T-cell (primary cell): ENCODE data around the gene B3GNT9. TPM values are rescaled to one million over a fixed set of nuclear protein-coding genes. Genes with fewer than 3 reads are reported as not detected.

Experiments used
- ATAC-seq, 4 experiments: fragments of 200-7000 bp in 3 of 4; fragments of 150-1000 bp in 1 of 4; cut with Tn5 transposase; replicated peaks in 1 of 4; 1 replicate in 3 of 4; 2 replicates in 1 of 4; pipeline ENCODE4 v1.10.0; 2021; ENCODE audit warnings: moderate library complexity in 3 of 4, mild to moderate bottlenecking in 2 of 4, moderate number of reproducible peaks in 1 of 4
- CTCF ChIA-PET, 2 donors: fragments of 300-600 bp; sonication (Branson Sonifier 250); formaldehyde crosslinking; loops; one replicate each; lab custom pipeline; 2022; ENCODE audit warnings: antibody characterized with exemption in 2 of 2; lab: Charles Lee
- POLR2A ChIA-PET, 2 donors: fragments of 300-600 bp; sonication (Branson Sonifier 250); formaldehyde crosslinking; loops; one replicate each; lab custom pipeline; 2022; ENCODE audit warnings: antibody characterized with exemption in 2 of 2; lab: Charles Lee
- DNase-seq, 35 experiments: peaks; one replicate each; pipeline versions ENCODE4 v3.0.0 to v3.0.0-alpha.2; 2013 to 2023
- H3K27ac ChIP-seq: one replicate; pipeline ENCODE4 v1.5.1; 2013; ENCODE audit warnings: low read length
- H3K27me3 ChIP-seq, 2 experiments: replicated peaks in 1 of 2; 1 replicate in 1 of 2; 2 replicates in 1 of 2; pipeline versions ENCODE4 v1.6.1 to v1.7.0; 2013; ENCODE audit warnings: low read length in 1 of 2, mixed read lengths in 1 of 2; ENCODE audit not compliant: control insufficient read depth in 2 of 2, insufficient read depth in 2 of 2; ENCODE audit errors: extremely low read depth in 1 of 2
- H3K36me3 ChIP-seq, 2 donors: 1 replicate in 1 of 2; 2 replicates in 1 of 2; pipeline versions ENCODE4 v1.6.1 to v1.7.0; 2013; ENCODE audit warnings: low read length in 1 of 2; ENCODE audit not compliant: control insufficient read depth in 2 of 2, insufficient read depth in 1 of 2; ENCODE audit errors: extremely low read depth in 1 of 2
- H3K4me1 ChIP-seq, 2 experiments: 1 replicate in 1 of 2; 2 replicates in 1 of 2; pipeline versions ENCODE4 v1.6.1 to v1.7.0; 2013; ENCODE audit warnings: low read length in 2 of 2, mixed read lengths in 1 of 2; ENCODE audit not compliant: insufficient read depth in 2 of 2, control insufficient read depth in 1 of 2; ENCODE audit errors: extremely low read depth in 1 of 2
- H3K4me3 ChIP-seq, 2 donors: 1 replicate in 1 of 2; 2 replicates in 1 of 2; pipeline versions ENCODE4 v1.5.1 to v1.7.0; 2013; ENCODE audit warnings: mild to moderate bottlenecking in 2 of 2, low read length in 1 of 2, moderate library complexity in 1 of 2; ENCODE audit not compliant: control insufficient read depth in 1 of 2; ENCODE audit errors: extremely low read depth in 1 of 2
- H3K9me3 ChIP-seq: 2 replicates; pipeline ENCODE4 v1.7.0; 2013
- H3K27ac Mint-ChIP-seq, 2 donors: one replicate each; pipeline ENCODE4 v1.8.0; 2020 to 2021; ENCODE audit warnings: mild to moderate bottlenecking in 2 of 2, mixed read lengths in 2 of 2
- H3K27me3 Mint-ChIP-seq, 2 donors: one replicate each; pipeline ENCODE4 v1.8.0; 2021 to 2022; ENCODE audit warnings: mixed read lengths in 2 of 2
- H3K36me3 Mint-ChIP-seq: one replicate; pipeline ENCODE4 v1.8.0; 2021; ENCODE audit warnings: mixed read lengths
- H3K4me1 Mint-ChIP-seq, 3 donors: one replicate each; pipeline ENCODE4 v1.8.0; 2020 to 2022; ENCODE audit warnings: mixed read lengths in 3 of 3, mild to moderate bottlenecking in 1 of 3
- H3K4me3 Mint-ChIP-seq, 3 donors: one replicate each; pipeline ENCODE4 v1.8.0; 2020 to 2022; ENCODE audit warnings: mild to moderate bottlenecking in 3 of 3, mixed read lengths in 3 of 3, moderate library complexity in 3 of 3
- H3K9me3 Mint-ChIP-seq, 3 donors: one replicate each; pipeline ENCODE4 v1.8.0; 2020 to 2022; ENCODE audit warnings: mixed read lengths in 3 of 3
- WGBS: methylation state at CpG from one replicate; pipeline ENCODE4 v1.1.5; 2013; ENCODE audit warnings: missing lambda C conversion rate; ENCODE audit not compliant: insufficient coverage; 5-methylcytosine and 5-hydroxymethylcytosine counted together
- total RNA-seq, 35 experiments: library from RNA in 6 of 35; stranded (reverse) in 6 of 35; fragments of 120-200 nt in 1 of 35; gene quantifications; one replicate each; pipeline versions ENCODE4 v1.2.1 to v1.2.4 and lab custom pipeline; 2013 to 2026

The B3GNT9 gene
- total RNA-seq, 5 donors from 2014 or later (not counting 1 experiment from before 2014, with no cell fraction given), result 3.0 to 9.5 (median 4.9) TPM

DNA sequence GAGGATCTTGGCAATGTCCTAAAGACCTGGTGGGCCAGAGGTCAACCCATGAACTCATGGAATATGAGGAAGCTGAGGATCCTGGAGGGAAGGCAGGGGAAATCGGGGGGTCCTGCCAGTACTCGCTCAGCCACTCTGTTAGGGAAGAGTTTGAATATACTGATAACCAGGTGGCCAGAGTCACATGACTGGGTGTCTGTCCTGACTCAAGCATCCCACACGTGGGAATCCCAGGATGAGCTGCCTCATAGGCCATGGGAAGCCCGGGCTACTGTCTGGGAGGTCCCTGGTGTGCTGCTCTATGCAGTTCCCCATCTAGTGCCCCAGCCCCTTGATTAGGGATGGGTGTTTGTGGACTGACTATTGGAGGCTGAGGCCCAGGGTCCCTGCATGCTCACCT lies 37.5 kb upstream of the B3GNT9 start:
- H3K36me3 Mint-ChIP-seq, result no peaks in the 10 kb centered on the region
- peaks cover 0 to 6% of the 10 kb centered on the region in 2 donors for H3K27me3 Mint-ChIP-seq
- H3K36me3 ChIP-seq, result peaks cover 0 to 4% of the 10 kb centered on the region in 2 donors
- ATAC-seq (no peak), DNase-seq (no peak)
- peaks cover 0 to 34% of the 10 kb centered on the region in 2 experiments for H3K27me3 ChIP-seq
- 35% methylated on average over 2 of the region's 4 CpGs for WGBS
- H3K27ac Mint-ChIP-seq, result no peak overlapping the region
- no peaks in the 10 kb centered on the region for H3K9me3 Mint-ChIP-seq
- H3K4me1 Mint-ChIP-seq, result peaks cover 27 to 33% (median 32%) of the 10 kb centered on the region in 3 donors
- no peaks in the 10 kb centered on the region for H3K9me3 ChIP-seq
- no peak overlapping the region for H3K4me3 Mint-ChIP-seq
- H3K4me1 ChIP-seq, result peaks cover 5 to 36% of the 10 kb centered on the region in 2 experiments
- ChIA-PET POLR2A (no interaction called here), CTCF (interaction anchor here in 1 of 2 donors (0.6 kb wide), 1 partner anchor 69 kb away, joined by 8 read pairs; no protein-coding TSS in a partner anchor)
- no peak overlapping the region for H3K27ac ChIP-seq
- no peak overlapping the region for H3K4me3 ChIP-seq

DNA sequence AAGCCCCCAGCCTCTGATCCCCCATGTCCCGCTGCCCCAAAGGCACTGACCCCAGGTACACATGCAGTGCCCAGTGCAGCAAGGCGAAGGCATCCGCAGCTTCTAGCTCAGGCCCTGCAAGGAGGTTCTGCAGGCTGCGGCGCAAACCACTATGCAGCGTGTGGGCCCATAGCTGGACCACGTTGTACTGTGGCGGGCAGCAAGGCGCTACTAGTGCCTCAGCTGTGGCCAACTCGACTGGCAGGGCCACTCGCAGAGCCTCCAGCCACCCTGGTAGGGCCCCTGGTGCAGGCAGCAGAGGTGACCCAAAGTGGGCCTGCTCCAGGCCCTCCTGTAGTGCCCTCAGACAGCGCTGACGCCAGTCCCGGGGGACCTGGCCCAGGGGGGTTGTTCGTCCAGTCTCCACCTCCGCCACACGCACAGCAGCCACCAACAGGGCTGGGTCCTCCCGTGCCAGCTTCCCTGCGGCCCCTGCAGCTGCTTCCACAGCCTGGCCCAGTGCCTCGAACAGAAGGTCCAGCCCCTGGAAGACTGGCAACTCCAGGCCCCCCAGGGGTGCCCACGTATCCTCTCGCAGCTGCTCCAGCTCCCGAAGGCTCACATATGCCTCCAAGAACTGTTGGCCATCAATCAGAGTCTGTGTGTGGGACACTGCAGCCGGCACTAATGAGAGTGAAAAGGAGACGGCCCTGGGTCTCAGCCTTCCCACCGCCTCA lies 36.5 kb upstream of the B3GNT9 start:
- ATAC-seq (no peak), DNase-seq (no peak)
- peaks cover 0 to 34% of the 10 kb centered on the region in 2 experiments for H3K27me3 ChIP-seq
- H3K36me3 Mint-ChIP-seq, result no peaks in the 10 kb centered on the region
- H3K36me3 ChIP-seq, result no peaks in the 10 kb centered on the region
- ChIA-PET POLR2A (interaction anchor here in 1 of 2 donors (0.6 kb wide), 1 partner anchor 159 kb away, joined by 7 read pairs; no protein-coding TSS in a partner anchor), CTCF (interaction anchor here in 1 of 2 donors (1.1 kb wide), 1 partner anchor 233 kb away, joined by 3 read pairs; no protein-coding TSS in a partner anchor)
- peaks cover 21 to 23% (median 23%) of the 10 kb centered on the region in 3 donors for H3K4me1 Mint-ChIP-seq
- 91% methylated on average over 25 of the region's 26 CpGs for WGBS
- H3K4me3 ChIP-seq, result no peak overlapping the region
- no peaks in the 10 kb centered on the region for H3K9me3 Mint-ChIP-seq
- H3K4me1 ChIP-seq, result peaks cover 9 to 32% of the 10 kb centered on the region in 2 experiments
- no peak overlapping the region for H3K27ac ChIP-seq
- peaks cover 0 to 6% of the 10 kb centered on the region in 2 donors for H3K27me3 Mint-ChIP-seq
- no peak overlapping the region for H3K27ac Mint-ChIP-seq
- peak overlapping the region in 1 of 3 donors; percentile 5 for H3K4me3 Mint-ChIP-seq
- H3K9me3 ChIP-seq, result no peaks in the 10 kb centered on the region

DNA sequence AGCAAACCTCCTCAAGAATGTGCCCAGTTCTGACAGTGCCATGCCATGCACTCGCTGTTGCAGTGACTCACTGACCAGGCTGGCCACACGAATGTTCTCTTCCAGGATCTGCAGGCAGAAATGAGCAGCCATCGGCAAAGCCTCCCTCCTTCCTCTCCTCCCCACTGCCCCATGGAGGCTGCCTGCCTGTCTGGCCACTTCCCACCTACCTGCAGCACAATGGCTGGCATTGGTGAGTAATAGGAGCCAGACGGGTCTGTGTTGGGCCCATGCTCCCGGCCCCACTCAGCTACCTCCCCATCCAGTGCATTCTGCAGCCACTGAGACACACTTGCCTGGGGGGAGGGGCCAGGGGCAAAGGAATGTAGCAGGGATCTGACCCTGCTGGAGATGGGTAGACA lies 35.8 kb upstream of the B3GNT9 start:
- H3K9me3 Mint-ChIP-seq, result no peaks in the 10 kb centered on the region

DNA sequence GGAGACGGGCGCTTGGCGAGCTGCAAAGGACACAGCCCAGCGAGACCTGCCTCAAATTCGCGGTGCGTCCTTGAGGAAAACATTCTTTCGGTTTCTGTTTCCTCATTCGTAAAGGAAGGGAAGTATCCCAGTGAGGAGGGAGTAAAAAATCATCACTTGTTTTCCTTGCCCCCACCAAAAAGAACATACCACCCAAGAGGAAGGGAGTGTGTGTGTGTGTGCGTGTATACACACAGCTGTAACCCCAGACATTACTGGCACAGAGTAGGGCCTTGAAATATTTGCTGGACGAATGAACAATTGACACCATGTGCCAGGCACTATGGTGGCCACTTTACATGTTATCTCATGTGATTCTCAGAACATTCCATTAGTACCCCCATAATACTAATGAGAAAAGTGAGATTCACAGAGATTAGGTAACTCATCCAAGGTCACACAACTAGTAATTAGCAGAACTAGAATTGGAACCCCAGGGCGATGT lies 34.9 kb upstream of the B3GNT9 start:
- Mint-ChIP-seq H3K4me1 (peaks cover 11 to 15% (median 14%) of the 10 kb centered on the region in 3 donors), H3K9me3 (no peaks in the 10 kb centered on the region), H3K4me3 (peak overlapping the region in 1 of 3 donors; percentile 82), H3K27ac (peak overlapping the region in 1 of 2 donors; percentile 77), H3K36me3 (no peaks in the 10 kb centered on the region), H3K27me3 (peaks cover 0 to 6% of the 10 kb centered on the region in 2 donors)
- POLR2A ChIA-PET, result no interaction called here
- 100% methylated on average over 1 of the region's 12 CpGs for WGBS
- no peak overlapping the region for H3K27ac ChIP-seq
- CTCF ChIA-PET, result interaction anchor here (0.6 to 1.6 kb wide), 5 partner anchors 10 to 694 kb away, joined by 3 to 10 read pairs (median 4); partner anchors contain the start of genes FBXL8 (in 1 of the 2) and TRADD (in 1 of the 2)
- H3K27me3 ChIP-seq, result peaks cover 0 to 34% of the 10 kb centered on the region in 2 experiments
- no peak for DNase-seq
- H3K36me3 ChIP-seq, result no peaks in the 10 kb centered on the region
- H3K4me3 ChIP-seq, result no peak overlapping the region
- no peaks in the 10 kb centered on the region for H3K9me3 ChIP-seq
- H3K4me1 ChIP-seq, result peaks cover 4 to 22% of the 10 kb centered on the region in 2 experiments
- ATAC-seq, result no peak

More for the DNA sequence above, 35.8 kb upstream of the B3GNT9 start:
- ChIA-PET CTCF (interaction anchor here in 1 of 2 donors (1.1 kb wide), 1 partner anchor 232 kb away, joined by 3 read pairs; no protein-coding TSS in a partner anchor), POLR2A (no interaction called here)
- Histone ChIP-seq H3K4me3 (no peak overlapping the region), H3K36me3 (no peaks in the 10 kb centered on the region), H3K9me3 (no peaks in the 10 kb centered on the region), H3K4me1 (peaks cover 6 to 26% of the 10 kb centered on the region in 2 experiments), H3K27ac (no peak overlapping the region), H3K27me3 (peaks cover 0 to 34% of the 10 kb centered on the region in 2 experiments)
- H3K27me3 Mint-ChIP-seq, result peaks cover 0 to 6% of the 10 kb centered on the region in 2 donors
- ATAC-seq (no peak), DNase-seq (no peak)
- 86% methylated on average over 2 of the region's 5 CpGs for WGBS
- H3K4me3 Mint-ChIP-seq, result peak overlapping the region in 1 of 3 donors; percentile 5
- no peak overlapping the region for H3K27ac Mint-ChIP-seq
- peaks cover 16 to 18% (median 18%) of the 10 kb centered on the region in 3 donors for H3K4me1 Mint-ChIP-seq
- no peaks in the 10 kb centered on the region for H3K36me3 Mint-ChIP-seq

DNA sequence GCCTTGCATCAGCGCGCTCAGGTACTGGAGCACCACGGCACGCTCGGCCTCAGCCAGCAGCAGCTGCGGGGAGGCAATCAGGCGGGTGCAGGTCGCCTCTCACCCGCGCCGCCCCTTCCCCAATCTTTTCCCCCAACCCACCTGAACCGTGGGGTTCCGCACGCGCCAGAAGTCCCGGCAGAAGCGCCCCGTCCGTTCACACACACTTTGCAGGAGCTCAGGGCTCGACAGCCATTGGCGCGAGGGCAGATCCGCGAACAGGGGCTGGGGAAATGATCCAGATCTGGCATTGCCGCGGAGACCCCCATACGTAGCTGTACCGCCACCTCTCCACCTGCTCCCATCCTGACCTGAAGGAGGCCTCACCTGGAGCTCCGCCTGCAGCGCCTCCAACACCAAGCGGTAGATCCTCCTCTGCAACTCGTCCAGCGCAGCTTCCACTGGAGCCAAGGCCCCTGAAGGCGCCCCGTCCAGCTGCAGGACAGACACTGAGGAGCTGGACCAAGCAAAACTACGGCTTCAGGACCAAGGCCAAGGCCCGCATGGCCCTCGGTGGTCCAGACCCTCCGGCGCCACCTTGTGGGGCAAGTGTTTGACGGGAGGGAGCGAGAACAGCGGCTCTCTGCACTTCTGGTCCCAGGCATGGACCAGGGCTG lies 34.3 kb upstream of the B3GNT9 start:
- H3K4me3 Mint-ChIP-seq, result peak overlapping the region in 1 of 3 donors; percentile 82
- peaks cover 11 to 15% (median 14%) of the 10 kb centered on the region in 3 donors for H3K4me1 Mint-ChIP-seq
- no peaks in the 10 kb centered on the region for H3K9me3 ChIP-seq
- H3K9me3 Mint-ChIP-seq, result no peaks in the 10 kb centered on the region
- H3K27ac Mint-ChIP-seq, result peak overlapping the region; percentile 66 to 77
- H3K4me3 ChIP-seq, result peak overlapping the region; percentile 1 to 80
- H3K4me1 ChIP-seq, result peaks cover 4 to 22% of the 10 kb centered on the region in 2 experiments
- H3K36me3 Mint-ChIP-seq, result no peaks in the 10 kb centered on the region
- peaks cover 0 to 35% of the 10 kb centered on the region in 2 experiments for H3K27me3 ChIP-seq
- ChIA-PET CTCF (interaction anchor here (0.6 to 1.6 kb wide), 6 partner anchors 10 to 693 kb away, joined by 3 to 10 read pairs (median 5); partner anchors contain the start of genes FBXL8 (in 1 of the 2) and TRADD (in 1 of the 2)), POLR2A (no interaction called here)
- WGBS, result 22% methylated on average over 37 of the region's 43 CpGs
- peak in 3 of 4 experiments; percentile 14 to 22 (median 22) for ATAC-seq
- H3K27me3 Mint-ChIP-seq, result peaks cover 0 to 6% of the 10 kb centered on the region in 2 donors
- H3K36me3 ChIP-seq, result no peaks in the 10 kb centered on the region
- DNase-seq, result peak; percentile 48 to 88 (median 76)
- H3K27ac ChIP-seq, result no peak overlapping the region
